HepG2 (cell line): ENCODE measurements around the gene STX8. TPM values are rescaled to one million over a fixed set of nuclear protein-coding genes. Genes with fewer than 3 reads are reported as not detected.

Experiments used
- ATAC-seq: fragments of 200-7000 bp; cut with Tn5 transposase; 3 replicates; pipeline ENCODE4 v1.9.1; 2020; ENCODE audit warnings: mild to moderate bottlenecking, moderate library complexity
- BruUV-seq: library from RNA; stranded (reverse); fragments of 400-500 nt; replicated peaks from 2 replicates; lab custom pipeline; 2021; lab: Mats Ljungman, UMichigan
- CTCF ChIA-PET: fragments of 300-600 bp; formaldehyde crosslinking; extraction: SDS; loops from one replicate; lab custom pipeline; 2021; ENCODE audit warnings: low total read pairs, inconsistent platforms, low intra/inter-chr PET ratio; lab: Yijun Ruan, JAX
- POLR2A ChIA-PET: fragments of 350-600 bp; sonication (Branson Sonifier 250); formaldehyde crosslinking; loops from one replicate; lab custom pipeline; 2020; ENCODE audit warnings: antibody characterized with exemption, inconsistent platforms; lab: Yijun Ruan, JAX
- DNase-seq: peaks from one replicate; pipeline ENCODE4 v3.0.0-alpha.2; 2015; ENCODE audit warnings: low spot score
- FAIRE-seq: peaks from 3 replicates; lab custom pipeline; 2011; peaks lifted over from hg19 to GRCh38; lab: Jason Lieb, UNC
- H2AFZ ChIP-seq: one replicate; pipeline ENCODE4 v1.6.1; 2011; ENCODE audit warnings: low read length, inconsistent platforms
- H3K27ac ChIP-seq: fragments of 300-600 bp; 3 replicates; pipeline ENCODE4 v1.8.0; 2011; ENCODE audit warnings: mixed run types, mild to moderate bottlenecking, mixed read lengths, low read length, inconsistent platforms; ENCODE audit not compliant: insufficient read depth; ENCODE audit errors: extremely low read length
- H3K27me3 ChIP-seq, 2 experiments: fragments of 200-600 bp in 1 of 2; 2 replicates in 1 of 2; 3 replicates in 1 of 2; pipeline versions ENCODE4 v1.6.0 to v1.8.0; 2011; ENCODE audit warnings: low read length in 2 of 2, mild to moderate bottlenecking in 2 of 2, moderate library complexity in 2 of 2, inconsistent platforms in 1 of 2; ENCODE audit not compliant: insufficient read depth in 2 of 2, control insufficient read depth in 1 of 2
- H3K36me3 ChIP-seq, 2 experiments: fragments of 200-600 bp in 1 of 2; replicated peaks in 1 of 2; 2 replicates in 1 of 2; 3 replicates in 1 of 2; pipeline versions ENCODE4 v1.5.1 to v1.8.0; 2011; ENCODE audit warnings: low read length in 2 of 2, inconsistent platforms in 1 of 2; ENCODE audit not compliant: insufficient read depth in 2 of 2, control insufficient read depth in 1 of 2
- H3K4me1 ChIP-seq: 2 replicates; pipeline ENCODE4 v1.5.1; 2012; ENCODE audit warnings: low read length, inconsistent platforms; ENCODE audit not compliant: insufficient read depth
- H3K4me2 ChIP-seq: 2 replicates; pipeline ENCODE4 v1.6.0; 2011; ENCODE audit warnings: low read depth, low read length, inconsistent platforms
- H3K4me3 ChIP-seq, 3 experiments: fragments of 200-600 bp in 1 of 3; sonication (generic), shearing (Covaris generic) in 1 of 3; replicated peaks in 1 of 3; 2 replicates each; pipeline ENCODE4 v1.5.1; 2011 to 2016; ENCODE audit warnings: low read length in 3 of 3, inconsistent platforms in 2 of 3, low read depth in 2 of 3, mild to moderate bottlenecking in 2 of 3, control low read depth in 1 of 3, mixed read lengths in 1 of 3; ENCODE audit not compliant: insufficient read depth in 1 of 3
- H3K79me2 ChIP-seq: one replicate; pipeline ENCODE4 v1.6.1; 2011; ENCODE audit warnings: low read length, inconsistent platforms; ENCODE audit not compliant: insufficient read depth
- H3K9ac ChIP-seq: 2 replicates; pipeline ENCODE4 v1.6.0; 2011; ENCODE audit warnings: mild to moderate bottlenecking, low read depth, low read length, inconsistent platforms; ENCODE audit not compliant: insufficient read depth
- H3K9me3 ChIP-seq: 2 replicates; pipeline ENCODE4 v1.5.1; 2012; ENCODE audit warnings: mild to moderate bottlenecking, low read length
- H4K20me1 ChIP-seq: 2 replicates; pipeline ENCODE4 v1.6.0; 2011; ENCODE audit warnings: inconsistent platforms, mild to moderate bottlenecking, low read length, moderate library complexity; ENCODE audit not compliant: insufficient read depth
- DNMT1 ChIP-seq: sonication (generic); formaldehyde crosslinking; IDR thresholded peaks from 2 replicates; pipeline ENCODE4 v1.5.1; 2020; ENCODE audit warnings: mild to moderate bottlenecking, missing genetic modification reagents
- GZF1 ChIP-seq: sonication (generic); formaldehyde crosslinking; IDR thresholded peaks from 2 replicates; pipeline ENCODE4 v1.5.1; 2020; ENCODE audit warnings: mild to moderate bottlenecking, missing genetic modification reagents
- POLR2AphosphoS5 ChIP-seq: IDR thresholded peaks from 2 replicates; pipeline ENCODE4 v1.6.1; 2012; ENCODE audit warnings: low read depth, low read length
- ZFP36 ChIP-seq: fragments of 150-350 bp; IDR thresholded peaks from 2 replicates; pipeline ENCODE4 v1.6.1; 2018; ENCODE audit warnings: borderline replicate concordance, low read length, low read depth; ENCODE audit not compliant: partially characterized antibody
- ZNF776 ChIP-seq: sonication (generic); formaldehyde crosslinking; IDR thresholded peaks from 2 replicates; pipeline ENCODE4 v1.4.0; 2020; ENCODE audit warnings: mild to moderate bottlenecking, missing genetic modification reagents
- ZNF792 ChIP-seq: IDR thresholded peaks from 2 replicates; pipeline ENCODE4 v1.6.1; 2016
- WGBS: methylation state at CpG from one replicate; pipeline ENCODE4 v1.1.6; 2017; ENCODE audit warnings: low lambda C conversion rate; 5-methylcytosine and 5-hydroxymethylcytosine counted together
- in situ Hi-C: cut with HindIII; loops from 2 replicates; pipeline ENCODE4 v1.10.0; 2017; ENCODE audit warnings: low pct_unique_long_range_greater_than_20kb; ENCODE audit not compliant: extremely low pct_ligation_motif_present
- intact Hi-C: fragments of 100-400 bp; cut with micrococcal nuclease; formaldehyde crosslinking; loops from one replicate; pipeline ENCODE4 v1.10.0; 2022; ENCODE audit not compliant: unreplicated experiment
- polyA plus RNA-seq, 8 experiments: library from polyadenylated mRNA; depleted of rRNA in 3 of 8; stranded (reverse) in 7 of 8; unstranded in 1 of 8; fragments of >200 nt; fragmentation: Illumina TruSeq in 4 of 8; extraction: Trizol in 4 of 8; gene quantifications; 2 replicates each; pipeline versions ENCODE4 v1.2.1 to v1.2.3, GENCODE V29; 2011 to 2016; ENCODE audit warnings: low read depth in 4 of 8, missing spikeins in 1 of 8, mixed read lengths in 1 of 8; ENCODE audit not compliant: insufficient read depth in 1 of 8
- total RNA-seq, 5 experiments: library from RNA; depleted of rRNA; stranded (reverse); fragments of >200 nt; fragmentation: Illumina TruSeq; extraction: Trizol; gene quantifications; 2 replicates each; pipeline ENCODE4 v1.2.3, GENCODE V29; 2016; ENCODE audit warnings: low read depth in 1 of 5
- TF ChIP-seq, protein P1 (sequence below): sonication (generic); formaldehyde crosslinking; IDR thresholded peaks from 2 replicates; pipeline ENCODE4 v1.4.0; 2020; ENCODE audit warnings: missing genetic modification reagents
- TF ChIP-seq, protein P2 (sequence below): IDR thresholded peaks from 2 replicates; pipeline ENCODE4 v1.6.1; 2016
- TF ChIP-seq, protein P3 (sequence below): sonication (generic); formaldehyde crosslinking; IDR thresholded peaks from 2 replicates; pipeline ENCODE4 v1.5.1; 2020; ENCODE audit warnings: missing genetic modification reagents, mild to moderate bottlenecking, borderline replicate concordance
- TF ChIP-seq, protein P4 (sequence below): sonication (generic); formaldehyde crosslinking; IDR thresholded peaks from 2 replicates; pipeline ENCODE4 v1.4.0; 2020; ENCODE audit warnings: missing genetic modification reagents, borderline replicate concordance
- TF ChIP-seq, protein P5 (sequence below): sonication (generic); formaldehyde crosslinking; IDR thresholded peaks from 2 replicates; pipeline ENCODE4 v1.5.0; 2020; ENCODE audit warnings: mild to moderate bottlenecking, missing genetic modification reagents, moderate library complexity
- TF ChIP-seq, protein P6 (sequence below): sonication (generic); formaldehyde crosslinking; IDR thresholded peaks from 2 replicates; pipeline ENCODE4 v1.9.0; 2022; ENCODE audit warnings: missing genetic modification reagents, mild to moderate bottlenecking, borderline replicate concordance

STX8 gene
- total and polyA plus RNA-seq, 2 of the 13 experiments (the other 11 are each of a cell fraction or from before 2014, with no cell fraction given): 36.4 to 53.6 TPM

DNA sequence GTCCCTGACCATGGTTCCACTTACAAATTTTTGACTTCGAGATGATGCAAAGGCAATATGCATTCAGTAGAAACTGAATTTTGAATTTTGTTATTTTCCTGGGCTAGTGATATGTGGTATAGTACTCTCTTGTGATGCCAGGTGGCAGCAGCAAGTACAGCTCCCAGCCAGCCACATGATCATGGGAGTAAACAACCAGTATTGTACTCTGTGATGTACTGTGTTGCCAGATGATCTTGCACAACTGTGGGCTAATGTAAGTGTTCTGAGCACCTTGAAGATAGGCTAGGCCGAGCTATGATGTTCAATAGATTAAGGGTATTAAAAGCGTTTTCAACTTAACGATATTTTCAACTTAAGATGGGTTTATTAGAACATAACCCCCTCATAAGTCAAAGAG lies 250.8 kb downstream of the STX8 start (continued):
- TF ChIP-seq, protein P1, sequence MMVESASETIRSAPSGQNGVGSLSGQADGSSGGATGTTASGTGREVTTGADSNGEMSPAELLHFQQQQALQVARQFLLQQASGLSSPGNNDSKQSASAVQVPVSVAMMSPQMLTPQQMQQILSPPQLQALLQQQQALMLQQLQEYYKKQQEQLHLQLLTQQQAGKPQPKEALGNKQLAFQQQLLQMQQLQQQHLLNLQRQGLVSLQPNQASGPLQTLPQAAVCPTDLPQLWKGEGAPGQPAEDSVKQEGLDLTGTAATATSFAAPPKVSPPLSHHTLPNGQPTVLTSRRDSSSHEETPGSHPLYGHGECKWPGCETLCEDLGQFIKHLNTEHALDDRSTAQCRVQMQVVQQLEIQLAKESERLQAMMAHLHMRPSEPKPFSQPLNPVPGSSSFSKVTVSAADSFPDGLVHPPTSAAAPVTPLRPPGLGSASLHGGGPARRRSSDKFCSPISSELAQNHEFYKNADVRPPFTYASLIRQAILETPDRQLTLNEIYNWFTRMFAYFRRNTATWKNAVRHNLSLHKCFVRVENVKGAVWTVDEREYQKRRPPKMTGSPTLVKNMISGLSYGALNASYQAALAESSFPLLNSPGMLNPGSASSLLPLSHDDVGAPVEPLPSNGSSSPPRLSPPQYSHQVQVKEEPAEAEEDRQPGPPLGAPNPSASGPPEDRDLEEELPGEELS (CRISPR knock-in tag): peak; percentile 56; the same call in 1 of the 2 replicates

DNA sequence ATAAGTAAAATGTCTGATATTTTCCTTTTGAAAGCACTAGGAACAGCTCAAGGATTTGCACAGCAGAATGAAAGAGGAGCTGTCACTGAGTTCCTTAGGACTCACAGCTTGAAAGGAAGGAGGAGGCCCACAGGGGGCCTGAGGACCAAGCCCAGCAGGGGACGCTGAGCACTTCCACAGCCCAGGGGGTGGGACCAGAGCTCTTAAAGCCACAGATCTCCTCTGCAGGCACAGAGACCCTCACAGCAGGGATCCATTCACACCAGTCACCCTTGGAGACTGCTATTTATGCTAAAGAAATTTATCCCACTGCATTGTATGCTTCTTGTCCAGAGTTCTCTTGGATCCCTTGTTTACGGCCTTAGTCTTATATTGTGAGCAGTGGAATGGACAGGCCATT lies 253.3 kb downstream of the STX8 start:
- Histone ChIP-seq H3K4me1 (peaks cover 20% of the 10 kb centered on the region), H3K27me3 (no peaks in the 10 kb centered on the region), H2AFZ (no peak overlapping the region), H3K79me2 (no peaks in the 10 kb centered on the region), H3K27ac (no peak overlapping the region), H3K36me3 (no peaks in the 10 kb centered on the region), H3K4me3 (no peak overlapping the region), H3K9me3 (peaks cover 6% of the 10 kb centered on the region; the same call in 1 of the 2 replicates), H3K4me2 (peak overlapping the region; percentile 52; the same call in 1 of the 2 replicates), H3K9ac (no peak overlapping the region), H4K20me1 (no peaks in the 10 kb centered on the region)
- intact Hi-C loops (no loop called here), in situ Hi-C loops (no loop called here)
- ChIA-PET POLR2A (no interaction called here), CTCF (interaction anchor here (0.8 kb wide), 1 partner anchor 199 kb away, joined by 3 read pairs; no protein-coding TSS in a partner anchor)
- peak; percentile 15 for FAIRE-seq
- no peak for DNase-seq
- 100% methylated on average over 1 of the region's 2 CpGs for WGBS
- no TSS peak for BruUV-seq
- peak; percentile 80 for ATAC-seq
- no peak for TF ChIP-seq ZFP36
- no peak for TF ChIP-seq ZNF792
- TF ChIP-seq, protein P2, sequence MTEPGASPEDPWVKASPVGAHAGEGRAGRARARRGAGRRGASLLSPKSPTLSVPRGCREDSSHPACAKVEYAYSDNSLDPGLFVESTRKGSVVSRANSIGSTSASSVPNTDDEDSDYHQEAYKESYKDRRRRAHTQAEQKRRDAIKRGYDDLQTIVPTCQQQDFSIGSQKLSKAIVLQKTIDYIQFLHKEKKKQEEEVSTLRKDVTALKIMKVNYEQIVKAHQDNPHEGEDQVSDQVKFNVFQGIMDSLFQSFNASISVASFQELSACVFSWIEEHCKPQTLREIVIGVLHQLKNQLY (CRISPR knock-in tag): no peak
- TF ChIP-seq POLR2AphosphoS5: no peak
- TF ChIP-seq, protein P3, sequence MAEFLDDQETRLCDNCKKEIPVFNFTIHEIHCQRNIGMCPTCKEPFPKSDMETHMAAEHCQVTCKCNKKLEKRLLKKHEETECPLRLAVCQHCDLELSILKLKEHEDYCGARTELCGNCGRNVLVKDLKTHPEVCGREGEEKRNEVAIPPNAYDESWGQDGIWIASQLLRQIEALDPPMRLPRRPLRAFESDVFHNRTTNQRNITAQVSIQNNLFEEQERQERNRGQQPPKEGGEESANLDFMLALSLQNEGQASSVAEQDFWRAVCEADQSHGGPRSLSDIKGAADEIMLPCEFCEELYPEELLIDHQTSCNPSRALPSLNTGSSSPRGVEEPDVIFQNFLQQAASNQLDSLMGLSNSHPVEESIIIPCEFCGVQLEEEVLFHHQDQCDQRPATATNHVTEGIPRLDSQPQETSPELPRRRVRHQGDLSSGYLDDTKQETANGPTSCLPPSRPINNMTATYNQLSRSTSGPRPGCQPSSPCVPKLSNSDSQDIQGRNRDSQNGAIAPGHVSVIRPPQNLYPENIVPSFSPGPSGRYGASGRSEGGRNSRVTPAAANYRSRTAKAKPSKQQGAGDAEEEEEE (CRISPR knock-in tag): no peak
- TF ChIP-seq, protein P4, sequence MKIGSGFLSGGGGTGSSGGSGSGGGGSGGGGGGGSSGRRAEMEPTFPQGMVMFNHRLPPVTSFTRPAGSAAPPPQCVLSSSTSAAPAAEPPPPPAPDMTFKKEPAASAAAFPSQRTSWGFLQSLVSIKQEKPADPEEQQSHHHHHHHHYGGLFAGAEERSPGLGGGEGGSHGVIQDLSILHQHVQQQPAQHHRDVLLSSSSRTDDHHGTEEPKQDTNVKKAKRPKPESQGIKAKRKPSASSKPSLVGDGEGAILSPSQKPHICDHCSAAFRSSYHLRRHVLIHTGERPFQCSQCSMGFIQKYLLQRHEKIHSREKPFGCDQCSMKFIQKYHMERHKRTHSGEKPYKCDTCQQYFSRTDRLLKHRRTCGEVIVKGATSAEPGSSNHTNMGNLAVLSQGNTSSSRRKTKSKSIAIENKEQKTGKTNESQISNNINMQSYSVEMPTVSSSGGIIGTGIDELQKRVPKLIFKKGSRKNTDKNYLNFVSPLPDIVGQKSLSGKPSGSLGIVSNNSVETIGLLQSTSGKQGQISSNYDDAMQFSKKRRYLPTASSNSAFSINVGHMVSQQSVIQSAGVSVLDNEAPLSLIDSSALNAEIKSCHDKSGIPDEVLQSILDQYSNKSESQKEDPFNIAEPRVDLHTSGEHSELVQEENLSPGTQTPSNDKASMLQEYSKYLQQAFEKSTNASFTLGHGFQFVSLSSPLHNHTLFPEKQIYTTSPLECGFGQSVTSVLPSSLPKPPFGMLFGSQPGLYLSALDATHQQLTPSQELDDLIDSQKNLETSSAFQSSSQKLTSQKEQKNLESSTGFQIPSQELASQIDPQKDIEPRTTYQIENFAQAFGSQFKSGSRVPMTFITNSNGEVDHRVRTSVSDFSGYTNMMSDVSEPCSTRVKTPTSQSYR: no peak
- TF ChIP-seq ZNF776 (CRISPR knock-in tag): no peak
- TF ChIP-seq GZF1 (CRISPR knock-in tag): no peak
- TF ChIP-seq, protein P5, sequence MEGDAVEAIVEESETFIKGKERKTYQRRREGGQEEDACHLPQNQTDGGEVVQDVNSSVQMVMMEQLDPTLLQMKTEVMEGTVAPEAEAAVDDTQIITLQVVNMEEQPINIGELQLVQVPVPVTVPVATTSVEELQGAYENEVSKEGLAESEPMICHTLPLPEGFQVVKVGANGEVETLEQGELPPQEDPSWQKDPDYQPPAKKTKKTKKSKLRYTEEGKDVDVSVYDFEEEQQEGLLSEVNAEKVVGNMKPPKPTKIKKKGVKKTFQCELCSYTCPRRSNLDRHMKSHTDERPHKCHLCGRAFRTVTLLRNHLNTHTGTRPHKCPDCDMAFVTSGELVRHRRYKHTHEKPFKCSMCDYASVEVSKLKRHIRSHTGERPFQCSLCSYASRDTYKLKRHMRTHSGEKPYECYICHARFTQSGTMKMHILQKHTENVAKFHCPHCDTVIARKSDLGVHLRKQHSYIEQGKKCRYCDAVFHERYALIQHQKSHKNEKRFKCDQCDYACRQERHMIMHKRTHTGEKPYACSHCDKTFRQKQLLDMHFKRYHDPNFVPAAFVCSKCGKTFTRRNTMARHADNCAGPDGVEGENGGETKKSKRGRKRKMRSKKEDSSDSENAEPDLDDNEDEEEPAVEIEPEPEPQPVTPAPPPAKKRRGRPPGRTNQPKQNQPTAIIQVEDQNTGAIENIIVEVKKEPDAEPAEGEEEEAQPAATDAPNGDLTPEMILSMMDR (CRISPR knock-in tag): peak; percentile 55
- TF ChIP-seq DNMT1 (CRISPR knock-in tag): no peak
- TF ChIP-seq, protein P6, sequence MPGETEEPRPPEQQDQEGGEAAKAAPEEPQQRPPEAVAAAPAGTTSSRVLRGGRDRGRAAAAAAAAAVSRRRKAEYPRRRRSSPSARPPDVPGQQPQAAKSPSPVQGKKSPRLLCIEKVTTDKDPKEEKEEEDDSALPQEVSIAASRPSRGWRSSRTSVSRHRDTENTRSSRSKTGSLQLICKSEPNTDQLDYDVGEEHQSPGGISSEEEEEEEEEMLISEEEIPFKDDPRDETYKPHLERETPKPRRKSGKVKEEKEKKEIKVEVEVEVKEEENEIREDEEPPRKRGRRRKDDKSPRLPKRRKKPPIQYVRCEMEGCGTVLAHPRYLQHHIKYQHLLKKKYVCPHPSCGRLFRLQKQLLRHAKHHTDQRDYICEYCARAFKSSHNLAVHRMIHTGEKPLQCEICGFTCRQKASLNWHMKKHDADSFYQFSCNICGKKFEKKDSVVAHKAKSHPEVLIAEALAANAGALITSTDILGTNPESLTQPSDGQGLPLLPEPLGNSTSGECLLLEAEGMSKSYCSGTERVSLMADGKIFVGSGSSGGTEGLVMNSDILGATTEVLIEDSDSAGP: peak; percentile 90
